Naive B cell (primary cell): Measurements from ENCODE around the gene ZNF33B. TPM values are rescaled to one million over a fixed set of nuclear protein-coding genes. Genes with fewer than 3 reads are reported as not detected.
"Not testable (repeated sequence)": the region's sequence is repeated elsewhere in the genome, so short reads cannot be mapped to it uniquely, and the experiment has no call there.

Source experiments
- ATAC-seq, 2 donors: fragments of 150-1000 bp; cut with Tn5 transposase; 2 replicates each; pipeline ENCODE4 v1.10.0; 2021; ENCODE audit warnings: low read depth in 2 of 2, mild to moderate bottlenecking in 2 of 2, moderate library complexity in 2 of 2
- DNase-seq: peaks from one replicate; pipeline ENCODE4 v3.0.0; 2022
- H3K27ac Mint-ChIP-seq, 6 donors: one replicate each; pipeline ENCODE4 v1.8.0; 2020 to 2022; ENCODE audit warnings: mild to moderate bottlenecking in 6 of 6, mixed read lengths in 6 of 6, moderate library complexity in 5 of 6, inconsistent platforms in 2 of 6
- H3K27me3 Mint-ChIP-seq, 3 donors: one replicate each; pipeline ENCODE4 v1.8.0; 2021 to 2022; ENCODE audit warnings: mixed read lengths in 3 of 3, mild to moderate bottlenecking in 1 of 3
- H3K36me3 Mint-ChIP-seq, 2 donors: one replicate each; pipeline ENCODE4 v1.8.0; 2020 to 2022; ENCODE audit warnings: mixed read lengths in 2 of 2, inconsistent platforms in 1 of 2, mild to moderate bottlenecking in 1 of 2
- H3K4me1 Mint-ChIP-seq, 3 donors: one replicate each; pipeline ENCODE4 v1.8.0; 2020 to 2022; ENCODE audit warnings: mixed read lengths in 3 of 3, inconsistent platforms in 1 of 3, mild to moderate bottlenecking in 1 of 3, moderate library complexity in 1 of 3
- H3K4me3 Mint-ChIP-seq, 8 donors: one replicate each; pipeline ENCODE4 v1.8.0; 2020 to 2022; ENCODE audit warnings: mild to moderate bottlenecking in 8 of 8, mixed read lengths in 8 of 8, moderate library complexity in 8 of 8, inconsistent platforms in 2 of 8
- H3K9me3 Mint-ChIP-seq, 7 donors: one replicate each; pipeline ENCODE4 v1.8.0; 2020 to 2022; ENCODE audit warnings: mixed read lengths in 7 of 7, mild to moderate bottlenecking in 5 of 7, inconsistent platforms in 2 of 7, moderate library complexity in 1 of 7
- polyA plus RNA-seq, 6 donors: library from polyadenylated mRNA; unstranded; fragments of 300-500 nt; fragmentation: Illumina TruSeq; gene quantifications; one replicate each; pipeline ENCODE4 v1.2.3, GENCODE V29; 2021; ENCODE audit warnings: low read depth in 6 of 6

The ZNF33B gene
- polyA plus RNA-seq = 10 to 100 TPM in 5 of 6 donors, 1 to 10 TPM in 1; 7.8 to 19.6 (median 12.3) TPM

DNA sequence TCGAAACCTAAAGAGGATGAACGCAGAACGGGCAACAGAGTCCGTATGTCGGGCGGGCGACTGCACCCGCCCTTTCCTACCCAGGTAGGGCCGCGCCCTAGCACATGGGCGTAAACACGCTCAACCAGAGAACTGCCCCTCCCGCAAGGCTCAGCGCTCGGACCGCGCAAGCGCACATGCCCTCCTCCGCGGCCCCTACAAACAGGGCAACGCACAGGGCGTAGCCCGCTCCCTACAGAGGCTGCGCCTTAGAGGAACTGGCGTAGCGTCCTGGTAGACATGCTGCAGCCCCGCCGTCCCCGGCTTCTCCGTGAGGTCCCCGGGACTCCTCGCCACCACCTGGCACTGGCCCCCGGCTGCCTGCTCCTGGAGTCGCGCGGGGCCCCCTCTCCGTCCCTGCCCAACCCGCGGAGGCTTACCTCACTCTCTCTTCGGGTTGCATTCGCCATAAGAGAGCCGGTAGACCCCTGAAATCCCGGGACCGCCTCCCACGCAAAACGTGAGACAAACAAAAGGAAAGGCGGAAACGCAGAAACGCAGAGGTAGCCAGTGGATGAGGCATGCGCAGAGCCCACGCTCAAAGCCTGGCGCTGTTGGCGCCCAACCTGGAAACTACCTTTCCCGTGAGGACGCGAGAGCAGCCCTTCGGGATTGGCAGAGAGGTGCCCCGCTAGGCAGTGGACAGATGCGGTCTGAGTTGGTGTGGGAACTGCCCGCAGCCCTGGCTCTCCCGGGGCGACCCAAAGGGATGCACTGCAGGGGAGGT, at the start of gene ZNF33B:
TSS of gene ZNF33B (minus strand) at position 516 of the 766 bp plus-strand sequence. CDS start 1,642 bp downstream, outside the sequence.
- peak within 1 kb of the TSS; percentile 95 to 99 (median 98) for H3K4me3 Mint-ChIP-seq
- ATAC-seq (peak; percentile 90 to 91), DNase-seq (peak; percentile 88)
- peaks cover 3 to 7% of the 10 kb centered on the region in 2 donors for H3K36me3 Mint-ChIP-seq
- peaks cover 13 to 56% (median 17%) of the 10 kb centered on the region in 3 donors for H3K4me1 Mint-ChIP-seq
- peaks cover 0 to 2% (median 0%) of the 10 kb centered on the region in 7 donors for H3K9me3 Mint-ChIP-seq
- H3K27me3 Mint-ChIP-seq = no peaks in the 10 kb centered on the region
- H3K27ac Mint-ChIP-seq = peak within 1 kb of the TSS; percentile 90 to 97 (median 96)

GRCh38 chr10:42684517-42684916, 46.1 kb upstream of the ZNF33B start:
- ATAC-seq = no peak
- Mint-ChIP-seq H3K4me3 (no peak overlapping the region), H3K9me3 (no peaks in the 10 kb centered on the region), H3K27me3 (peaks cover 0 to 14% (median 7%) of the 10 kb centered on the region in 3 donors), H3K36me3 (no peaks in the 10 kb centered on the region), H3K4me1 (no peaks in the 10 kb centered on the region), H3K27ac (no peak overlapping the region)
- DNase-seq = no peak

- H3K36me3 Mint-ChIP-seq = no peaks in the 10 kb centered on the region
Observed at GRCh38 chr10:42680267-42680666, 41.9 kb upstream of the ZNF33B start.

GRCh38 chr10:42665181-42665979, 27.0 kb upstream of the ZNF33B start:
- H3K4me3 Mint-ChIP-seq, H3K36me3 Mint-ChIP-seq, ATAC-seq, H3K27ac Mint-ChIP-seq, DNase-seq, H3K4me1 Mint-ChIP-seq: not testable (repeated sequence)
- Mint-ChIP-seq H3K27me3 (peaks cover 0 to 27% (median 20%) of the 10 kb centered on the region in 3 donors), H3K9me3 (peaks cover 0 to 12% (median 3%) of the 10 kb centered on the region in 7 donors)

More at GRCh38 chr10:42680267-42680666, 41.9 kb upstream of the ZNF33B start:
- DNase-seq (no peak), ATAC-seq (no peak)
- no peaks in the 10 kb centered on the region for H3K4me1 Mint-ChIP-seq
- H3K27ac Mint-ChIP-seq = peak overlapping the region in 1 of 6 donors; percentile 24
- H3K9me3 Mint-ChIP-seq = peaks cover 1 to 12% (median 9%) of the 10 kb centered on the region in 7 donors
- peak overlapping the region in 1 of 8 donors; percentile 33 for H3K4me3 Mint-ChIP-seq
- H3K27me3 Mint-ChIP-seq = peaks cover 0 to 14% (median 7%) of the 10 kb centered on the region in 3 donors

GRCh38 chr10:42654419-42654818, 16.0 kb upstream of the ZNF33B start:
- H3K9me3 Mint-ChIP-seq = peaks cover 0 to 3% (median 0%) of the 10 kb centered on the region in 7 donors
- ATAC-seq (no peak), DNase-seq (no peak)
- no peaks in the 10 kb centered on the region for H3K36me3 Mint-ChIP-seq
- H3K27me3 Mint-ChIP-seq = peaks cover 11 to 35% (median 23%) of the 10 kb centered on the region in 3 donors
- H3K4me3 Mint-ChIP-seq = no peak overlapping the region
- no peak overlapping the region for H3K27ac Mint-ChIP-seq
- no peaks in the 10 kb centered on the region for H3K4me1 Mint-ChIP-seq

DNA sequence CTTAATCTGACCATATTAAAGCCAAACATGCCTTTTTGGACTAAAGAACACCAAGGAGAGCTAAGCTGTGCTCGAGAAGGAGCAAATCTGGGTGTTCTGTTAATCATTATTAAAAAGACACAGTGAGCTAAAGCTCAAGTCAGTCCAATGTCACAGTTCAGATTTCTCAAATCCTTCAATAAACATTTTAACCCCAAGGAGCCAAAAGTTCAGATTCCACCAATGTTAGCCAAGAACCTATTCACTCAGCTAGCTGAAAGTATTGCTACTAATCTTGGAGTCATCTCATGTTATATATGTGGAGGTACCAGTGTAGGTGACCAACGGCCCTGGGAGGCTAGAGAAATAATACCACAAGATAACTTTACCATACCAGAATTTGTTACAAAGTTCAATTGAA, 14.5 kb upstream of the ZNF33B start:
- ATAC-seq = no peak
- Mint-ChIP-seq H3K4me1 (no peaks in the 10 kb centered on the region), H3K27ac (no peak overlapping the region), H3K4me3 (no peak overlapping the region), H3K9me3 (peaks cover 0 to 3% (median 0%) of the 10 kb centered on the region in 7 donors), H3K27me3 (peaks cover 12 to 38% (median 18%) of the 10 kb centered on the region in 3 donors), H3K36me3 (no peaks in the 10 kb centered on the region)
- no peak for DNase-seq

- Mint-ChIP-seq H3K27me3 (peaks cover 19 to 52% (median 24%) of the 10 kb centered on the region in 3 donors), H3K4me3 (no peak overlapping the region), H3K36me3 (peaks cover 0 to 3% of the 10 kb centered on the region in 2 donors), H3K9me3 (no peaks in the 10 kb centered on the region), H3K4me1 (no peaks in the 10 kb centered on the region), H3K27ac (peak overlapping the region in 1 of 6 donors; percentile 55)
- ATAC-seq (no peak), DNase-seq (no peak)
Observed at GRCh38 chr10:42650374-42650773, 12.0 kb upstream of the ZNF33B start.

DNA sequence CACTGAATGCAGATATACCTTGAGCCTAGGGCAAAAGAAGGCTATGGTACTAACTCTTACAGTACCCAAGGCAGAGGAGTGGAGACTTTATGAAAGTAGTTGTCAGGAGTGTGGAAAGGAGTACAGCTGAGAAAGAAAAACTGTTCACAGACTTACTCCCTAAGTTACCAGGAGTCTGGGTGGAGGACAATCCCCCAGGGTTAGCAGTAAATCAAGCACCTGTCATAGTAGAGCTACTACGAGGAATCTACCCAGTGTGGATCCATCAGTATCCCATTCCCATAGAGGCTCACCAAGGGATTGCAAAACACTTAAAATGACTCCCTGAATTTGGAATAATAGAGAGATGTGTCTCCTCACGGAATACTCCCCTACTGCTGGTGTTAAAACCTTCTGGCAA, 10.1 kb upstream of the ZNF33B start:
- H3K27me3 Mint-ChIP-seq = peaks cover 12 to 42% (median 26%) of the 10 kb centered on the region in 3 donors
- ATAC-seq (no peak), DNase-seq (no peak)
- no peak overlapping the region for H3K27ac Mint-ChIP-seq
- H3K9me3 Mint-ChIP-seq = peaks cover 0 to 3% (median 0%) of the 10 kb centered on the region in 7 donors
- H3K4me1 Mint-ChIP-seq = no peaks in the 10 kb centered on the region
- H3K36me3 Mint-ChIP-seq = peaks cover 0 to 6% of the 10 kb centered on the region in 2 donors
- H3K4me3 Mint-ChIP-seq = no peak overlapping the region

DNA sequence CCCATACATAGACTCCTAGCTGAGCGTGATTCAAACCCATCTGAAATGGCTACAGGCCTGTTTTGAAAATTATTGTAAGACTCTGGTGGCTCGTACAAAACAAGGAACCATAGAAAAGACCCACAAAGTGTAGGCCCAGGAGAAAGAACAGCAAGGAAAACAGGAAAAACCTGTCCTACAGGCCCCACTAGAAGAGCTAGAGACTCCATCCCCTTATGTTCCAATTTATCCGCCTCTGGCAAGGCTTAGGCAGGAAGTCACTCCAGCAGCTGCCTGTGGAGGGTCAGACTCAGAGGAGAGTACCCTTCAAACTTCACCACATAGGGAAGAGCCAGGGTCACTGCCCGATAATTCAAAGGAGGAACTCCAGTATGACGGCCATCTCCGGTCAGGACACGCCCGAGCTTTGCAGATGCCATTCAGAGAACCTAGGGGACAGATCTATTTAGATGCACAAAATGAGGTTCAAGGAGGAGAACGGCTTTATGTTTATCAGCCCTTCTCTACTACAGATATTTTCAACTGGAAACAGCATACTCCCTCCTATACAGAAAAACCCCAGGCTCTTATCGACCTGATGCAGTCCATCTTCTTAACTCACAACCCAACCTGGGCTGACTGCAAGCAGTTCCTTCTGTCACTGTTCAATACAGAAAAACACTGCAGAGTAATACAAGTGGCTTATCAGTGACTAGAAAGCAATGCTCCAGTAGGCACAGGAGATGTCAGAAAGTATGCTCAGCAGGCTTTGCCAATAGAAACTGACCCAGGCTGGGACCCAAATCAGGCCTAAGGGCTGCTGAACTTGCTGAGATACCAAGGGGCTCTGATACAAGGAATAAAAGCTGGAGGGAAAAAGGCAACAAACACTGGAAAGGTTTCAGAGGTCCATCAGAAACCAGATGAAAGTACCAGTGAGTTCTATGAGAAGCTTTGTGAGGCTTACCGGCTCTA, 8.6 kb upstream of the ZNF33B start:
- Mint-ChIP-seq H3K27me3 (peaks cover 9 to 33% (median 20%) of the 10 kb centered on the region in 3 donors), H3K9me3 (peaks cover 0 to 3% (median 0%) of the 10 kb centered on the region in 7 donors), H3K36me3 (peaks cover 0 to 6% of the 10 kb centered on the region in 2 donors), H3K4me1 (no peaks in the 10 kb centered on the region), H3K4me3 (no peak overlapping the region), H3K27ac (no peak overlapping the region)
- DNase-seq (no peak), ATAC-seq (no peak)

DNA sequence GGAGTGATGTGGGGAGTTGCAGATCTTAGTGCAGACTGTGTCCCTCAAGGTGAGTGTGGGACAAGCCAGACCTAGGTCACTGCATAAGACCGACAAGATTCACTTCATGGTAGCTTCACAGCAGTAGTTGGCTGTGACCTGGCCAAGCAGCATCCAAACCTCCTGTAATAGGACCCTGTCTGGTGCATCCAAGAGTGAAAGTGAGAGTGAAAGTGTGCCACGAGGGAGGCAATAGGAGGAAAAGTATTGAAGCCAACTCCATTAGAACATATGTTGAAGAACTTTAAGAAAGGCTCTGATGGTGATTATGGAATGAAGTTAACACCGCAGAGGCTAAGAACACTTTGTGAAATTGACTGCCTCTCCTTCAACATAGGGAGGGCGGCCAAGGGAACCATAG, 7.8 kb upstream of the ZNF33B start:
- DNase-seq (no peak), ATAC-seq (no peak)
- H3K4me1 Mint-ChIP-seq = no peaks in the 10 kb centered on the region
- peaks cover 9 to 25% (median 15%) of the 10 kb centered on the region in 3 donors for H3K27me3 Mint-ChIP-seq
- peaks cover 0 to 3% (median 0%) of the 10 kb centered on the region in 7 donors for H3K9me3 Mint-ChIP-seq
- H3K27ac Mint-ChIP-seq = no peak overlapping the region
- no peak overlapping the region for H3K4me3 Mint-ChIP-seq
- H3K36me3 Mint-ChIP-seq = peaks cover 0 to 6% of the 10 kb centered on the region in 2 donors

GRCh38 chr10:42645516-42645915, 7.1 kb upstream of the ZNF33B start:
- H3K27me3 Mint-ChIP-seq = peaks cover 9 to 23% (median 15%) of the 10 kb centered on the region in 3 donors
- DNase-seq (no peak), ATAC-seq (no peak)
- peaks cover 0 to 6% of the 10 kb centered on the region in 2 donors for H3K36me3 Mint-ChIP-seq
- H3K9me3 Mint-ChIP-seq = peaks cover 0 to 3% (median 0%) of the 10 kb centered on the region in 7 donors
- peak overlapping the region in 1 of 8 donors; percentile 30 for H3K4me3 Mint-ChIP-seq
- peak overlapping the region in 1 of 6 donors; percentile 70 for H3K27ac Mint-ChIP-seq
- H3K4me1 Mint-ChIP-seq = no peaks in the 10 kb centered on the region

- ATAC-seq (no peak), DNase-seq (no peak)
- no peak overlapping the region for H3K27ac Mint-ChIP-seq
- peaks cover 0 to 6% of the 10 kb centered on the region in 2 donors for H3K36me3 Mint-ChIP-seq
- peaks cover 9 to 19% (median 15%) of the 10 kb centered on the region in 3 donors for H3K27me3 Mint-ChIP-seq
- H3K4me3 Mint-ChIP-seq = peak overlapping the region in 1 of 8 donors; percentile 30
- peaks cover 0 to 1% (median 0%) of the 10 kb centered on the region in 3 donors for H3K4me1 Mint-ChIP-seq
- H3K9me3 Mint-ChIP-seq = peaks cover 0 to 3% (median 0%) of the 10 kb centered on the region in 7 donors
Observed at GRCh38 chr10:42645103-42645502, 6.7 kb upstream of the ZNF33B start.
